ENCODE data around the gene NOL3. TPM values are rescaled to one million over a fixed set of nuclear protein-coding genes. Genes with fewer than 3 reads are reported as not detected.
A peak's percentile ranks its signal among the peaks of the same experiment; 100 is the strongest.

NOL3 gene
- total and polyA plus RNA-seq, 2 of the 13 experiments (the other 11 are each of a cell fraction or from before 2014, with no cell fraction given) = 5.7 to 20.5 TPM

GRCh38 chr16:67164599-67165061 is 5.7 kb upstream of the NOL3 start, which contains the start of gene HSF4 (continued):
- TF ChIP-seq FOXJ3 (CRISPR knock-in tag; IDR thresholded peaks at IDR 0.05; ENCODE audit: borderline replicate concordance) = no peak
- TF ChIP-seq ZNF572 (CRISPR knock-in tag; IDR thresholded peaks at IDR 0.05) = peak; percentile 95; the same call in 1 of the 2 replicates
- TF ChIP-seq KLF11 (CRISPR knock-in tag; IDR thresholded peaks at IDR 0.05) = no peak
- no peak for TF ChIP-seq ZNF24 (IDR thresholded peaks at IDR 0.05)
- peak; percentile 80; the same call in 1 of the 2 replicates for TF ChIP-seq CREBL2 (CRISPR knock-in tag; IDR thresholded peaks at IDR 0.05; ENCODE audit: borderline replicate concordance)
- TF ChIP-seq UBTF (CRISPR knock-in tag; IDR thresholded peaks at IDR 0.05) = peak; percentile 96
- 0 out of 2 replicates have a peak, but pooled peaks have one; percentile 64 for TF ChIP-seq SMAD9 (CRISPR knock-in tag; IDR thresholded peaks at IDR 0.05)
- TF ChIP-seq, protein P1, sequence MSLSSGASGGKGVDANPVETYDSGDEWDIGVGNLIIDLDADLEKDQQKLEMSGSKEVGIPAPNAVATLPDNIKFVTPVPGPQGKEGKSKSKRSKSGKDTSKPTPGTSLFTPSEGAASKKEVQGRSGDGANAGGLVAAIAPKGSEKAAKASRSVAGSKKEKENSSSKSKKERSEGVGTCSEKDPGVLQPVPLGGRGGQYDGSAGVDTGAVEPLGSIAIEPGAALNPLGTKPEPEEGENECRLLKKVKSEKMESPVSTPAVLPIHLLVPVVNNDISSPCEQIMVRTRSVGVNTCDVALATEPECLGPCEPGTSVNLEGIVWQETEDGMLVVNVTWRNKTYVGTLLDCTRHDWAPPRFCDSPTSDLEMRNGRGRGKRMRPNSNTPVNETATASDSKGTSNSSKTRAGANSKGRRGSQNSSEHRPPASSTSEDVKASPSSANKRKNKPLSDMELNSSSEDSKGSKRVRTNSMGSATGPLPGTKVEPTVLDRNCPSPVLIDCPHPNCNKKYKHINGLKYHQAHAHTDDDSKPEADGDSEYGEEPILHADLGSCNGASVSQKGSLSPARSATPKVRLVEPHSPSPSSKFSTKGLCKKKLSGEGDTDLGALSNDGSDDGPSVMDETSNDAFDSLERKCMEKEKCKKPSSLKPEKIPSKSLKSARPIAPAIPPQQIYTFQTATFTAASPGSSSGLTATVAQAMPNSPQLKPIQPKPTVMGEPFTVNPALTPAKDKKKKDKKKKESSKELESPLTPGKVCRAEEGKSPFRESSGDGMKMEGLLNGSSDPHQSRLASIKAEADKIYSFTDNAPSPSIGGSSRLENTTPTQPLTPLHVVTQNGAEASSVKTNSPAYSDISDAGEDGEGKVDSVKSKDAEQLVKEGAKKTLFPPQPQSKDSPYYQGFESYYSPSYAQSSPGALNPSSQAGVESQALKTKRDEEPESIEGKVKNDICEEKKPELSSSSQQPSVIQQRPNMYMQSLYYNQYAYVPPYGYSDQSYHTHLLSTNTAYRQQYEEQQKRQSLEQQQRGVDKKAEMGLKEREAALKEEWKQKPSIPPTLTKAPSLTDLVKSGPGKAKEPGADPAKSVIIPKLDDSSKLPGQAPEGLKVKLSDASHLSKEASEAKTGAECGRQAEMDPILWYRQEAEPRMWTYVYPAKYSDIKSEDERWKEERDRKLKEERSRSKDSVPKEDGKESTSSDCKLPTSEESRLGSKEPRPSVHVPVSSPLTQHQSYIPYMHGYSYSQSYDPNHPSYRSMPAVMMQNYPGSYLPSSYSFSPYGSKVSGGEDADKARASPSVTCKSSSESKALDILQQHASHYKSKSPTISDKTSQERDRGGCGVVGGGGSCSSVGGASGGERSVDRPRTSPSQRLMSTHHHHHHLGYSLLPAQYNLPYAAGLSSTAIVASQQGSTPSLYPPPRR (CRISPR knock-in tag; IDR thresholded peaks at IDR 0.05; ENCODE audit: borderline replicate concordance) = peak; percentile 81
- no peak for TF ChIP-seq KDM4B (CRISPR knock-in tag; IDR thresholded peaks at IDR 0.05)
- peak; percentile 63; the same call in 1 of the 2 replicates for TF ChIP-seq KLF9 (CRISPR knock-in tag; IDR thresholded peaks at IDR 0.05; ENCODE audit: low read depth)
- 0 out of 2 replicates have a peak, but pooled peaks have one; percentile 23 for TF ChIP-seq GATAD2A (CRISPR knock-in tag; IDR thresholded peaks at IDR 0.05)
- no peak for TF ChIP-seq FIP1L1 (IDR thresholded peaks at IDR 0.05; ENCODE audit: borderline replicate concordance, insufficient read depth, low read depth, low read length)
- peak; percentile 64; the same call in 1 of the 2 replicates for TF ChIP-seq ETV5 (CRISPR knock-in tag; IDR thresholded peaks at IDR 0.05; ENCODE audit: borderline replicate concordance)
- TF ChIP-seq, protein P2, sequence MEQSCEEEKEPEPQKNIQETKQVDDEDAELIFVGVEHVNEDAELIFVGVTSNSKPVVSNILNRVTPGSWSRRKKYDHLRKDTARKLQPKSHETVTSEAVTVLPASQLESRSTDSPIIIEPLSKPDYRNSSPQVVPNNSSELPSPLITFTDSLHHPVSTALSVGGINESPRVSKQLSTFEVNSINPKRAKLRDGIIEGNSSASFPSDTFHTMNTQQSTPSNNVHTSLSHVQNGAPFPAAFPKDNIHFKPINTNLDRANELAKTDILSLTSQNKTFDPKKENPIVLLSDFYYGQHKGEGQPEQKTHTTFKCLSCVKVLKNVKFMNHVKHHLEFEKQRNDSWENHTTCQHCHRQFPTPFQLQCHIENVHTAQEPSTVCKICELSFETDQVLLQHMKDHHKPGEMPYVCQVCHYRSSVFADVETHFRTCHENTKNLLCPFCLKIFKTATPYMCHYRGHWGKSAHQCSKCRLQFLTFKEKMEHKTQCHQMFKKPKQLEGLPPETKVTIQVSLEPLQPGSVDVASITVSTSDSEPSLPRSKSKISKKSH (CRISPR knock-in tag; IDR thresholded peaks at IDR 0.05; ENCODE audit: borderline replicate concordance) = peak; percentile 89; the same call in 1 of the 2 replicates
- peak; percentile 95 for TF ChIP-seq ZC3H13 (CRISPR knock-in tag; IDR thresholded peaks at IDR 0.05)
- TF ChIP-seq HMGXB4 (CRISPR knock-in tag; IDR thresholded peaks at IDR 0.05; ENCODE audit: borderline replicate concordance in 1 of 2, low read depth in 1 of 2) = peak; percentile 68 to 74; a peak in 3 of 4 replicates
- peak; percentile 41 for TF ChIP-seq ZBTB7A (CRISPR knock-in tag; IDR thresholded peaks at IDR 0.05)
- no peak; the same call in 1 of the 2 replicates for TF ChIP-seq ZNF562 (CRISPR knock-in tag; IDR thresholded peaks at IDR 0.05; ENCODE audit: borderline replicate concordance)
